GM18868 (cell line): ENCODE measurements around the gene PPP1R3E.
"Not testable (repeated sequence)": the region's sequence is repeated elsewhere in the genome, so short reads cannot be mapped to it uniquely, and the experiment has no call there.

Experiments
- ATAC-seq: cut with Tn5 transposase; IDR thresholded peaks from one replicate; pipeline ENCODE4 v1.9.1; 2021; ENCODE audit warnings: mild to moderate bottlenecking, moderate library complexity; ENCODE audit not compliant: unreplicated experiment

Gene PPP1R3E

GRCh38 chr14:23302290-23303225, at the start of gene PPP1R3E:
Gene PPP1R3E, minus strand, starts transcription at chr14:23302859. Its CDS starts 283 bp downstream, at chr14:23302576.
- ATAC-seq, result peak; percentile 38

DNA sequence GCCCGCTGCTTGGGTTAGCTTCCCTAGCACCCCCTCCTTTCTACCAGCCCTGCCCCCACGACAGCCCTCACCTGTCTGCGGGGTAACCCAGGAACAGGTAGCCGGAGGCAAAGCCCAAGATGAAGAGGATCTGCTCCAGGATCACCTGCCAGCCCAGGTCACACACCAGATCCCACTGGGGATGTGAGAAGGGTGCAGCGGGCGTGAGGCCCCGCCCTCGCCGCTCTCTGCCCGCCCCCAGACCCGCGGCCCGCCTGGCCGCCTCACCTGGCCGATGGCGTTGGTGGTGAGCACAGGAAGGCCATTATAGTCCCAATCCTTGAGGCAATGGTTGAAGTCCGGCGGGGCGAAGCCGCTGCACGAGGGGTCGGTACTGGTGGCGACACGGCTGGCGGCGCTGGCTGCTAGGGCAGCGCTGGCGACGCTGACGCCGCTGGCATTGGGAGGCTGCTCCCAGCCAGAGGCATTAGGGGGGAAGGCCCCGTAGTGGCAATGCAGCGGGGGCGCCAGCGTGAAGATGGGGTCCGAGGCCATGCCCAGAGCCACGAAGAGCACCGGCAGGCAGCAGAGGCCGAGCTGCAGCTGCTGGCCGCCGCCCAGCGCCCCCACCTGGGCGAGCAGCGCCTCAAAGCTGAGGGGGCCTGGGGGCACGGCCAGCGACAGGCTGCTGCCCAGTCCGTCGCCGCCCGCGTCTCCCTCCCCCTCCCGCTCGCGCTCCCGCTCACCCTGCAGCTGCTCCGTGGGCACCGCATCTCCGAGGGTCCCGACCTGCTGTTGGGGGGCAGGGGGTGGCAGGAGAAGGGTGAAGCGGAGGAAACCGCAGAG, 49.2 kb upstream of the PPP1R3E start:
- no peak for ATAC-seq

- ATAC-seq, result no peak
Measured at GRCh38 chr14:23349156-23349845, 46.6 kb upstream of the PPP1R3E start.

DNA sequence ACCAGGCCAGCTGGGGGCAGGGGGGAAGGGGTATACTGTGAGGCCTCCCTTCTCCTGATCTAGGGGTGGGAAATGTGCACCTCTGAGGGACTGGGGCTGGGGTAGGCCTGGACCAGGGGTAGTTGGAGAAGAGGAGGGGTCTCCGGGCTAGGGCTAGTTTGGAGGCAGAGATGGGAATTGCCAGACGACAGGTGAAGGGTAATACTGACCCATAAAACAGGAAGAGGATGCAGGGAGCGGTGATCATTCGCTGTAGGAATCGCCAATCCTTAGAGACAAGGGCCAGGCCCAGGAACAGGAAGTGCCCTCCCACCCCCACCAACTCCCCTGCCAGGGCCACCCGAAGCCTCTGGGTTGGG, 45.6 kb upstream of the PPP1R3E start:
- no peak for ATAC-seq

- no peak for ATAC-seq
Measured at GRCh38 chr14:23347406-23348296, 45.0 kb upstream of the PPP1R3E start.

GRCh38 chr14:23346693-23347405, 44.2 kb upstream of the PPP1R3E start:
- no peak for ATAC-seq

GRCh38 chr14:23345987-23346692, 43.5 kb upstream of the PPP1R3E start:
- ATAC-seq, result no peak

- no peak for ATAC-seq
Measured at GRCh38 chr14:23344481-23344880, 41.8 kb upstream of the PPP1R3E start.

DNA sequence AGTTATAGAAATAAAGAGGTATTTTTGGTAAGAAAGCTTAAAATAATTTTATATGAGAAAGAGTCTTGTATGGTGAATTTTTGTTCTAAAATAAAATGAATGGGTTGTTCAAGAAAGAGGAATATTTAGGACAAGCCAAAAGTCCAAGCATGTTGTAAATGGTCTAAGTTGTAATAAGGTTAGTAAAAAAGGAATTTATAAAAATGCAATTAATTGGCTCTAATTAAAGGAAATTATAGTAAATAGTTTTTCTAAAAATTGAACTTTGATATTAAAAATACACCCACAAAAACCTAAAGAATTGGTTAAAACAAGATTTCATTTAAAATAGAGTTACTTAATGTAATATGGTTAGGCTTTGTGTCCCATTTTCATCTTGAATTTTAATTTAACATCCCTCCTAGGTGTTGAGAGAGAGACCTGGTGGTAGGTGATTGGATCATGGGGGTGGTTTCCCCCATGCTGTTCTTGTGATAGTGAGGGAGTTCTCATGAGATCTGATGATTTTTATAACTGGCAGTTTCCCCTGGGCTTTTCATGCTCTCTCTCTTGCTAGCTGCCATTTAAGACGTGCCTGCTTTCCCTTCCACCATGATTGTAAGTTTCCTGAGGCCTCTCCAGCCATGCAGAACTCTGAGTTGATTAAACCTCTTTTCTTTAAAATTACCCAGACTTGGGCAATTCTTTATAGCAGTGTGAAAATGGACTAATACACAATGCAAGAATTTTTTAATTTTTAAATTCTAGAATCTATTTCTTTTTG, 37.0 kb upstream of the PPP1R3E start:
- ATAC-seq, result no peak

DNA sequence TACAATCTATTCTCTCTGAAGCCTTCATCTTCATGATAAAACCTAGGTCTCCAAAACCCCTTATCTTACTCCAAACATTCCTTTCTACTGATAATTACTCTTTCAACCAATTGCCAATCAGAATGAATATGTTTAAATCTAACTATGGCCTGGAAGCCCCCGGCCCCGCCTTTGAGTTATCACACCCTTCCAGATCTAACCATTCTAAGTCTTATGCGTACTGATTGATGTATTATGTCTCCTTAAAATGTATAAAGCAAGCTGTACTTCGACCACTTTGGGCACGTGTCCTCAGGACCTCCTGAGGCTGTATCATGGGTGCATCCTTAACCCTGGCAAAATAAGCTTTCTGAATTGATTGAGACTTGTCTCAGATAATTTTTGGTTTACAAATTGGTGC, 33.0 kb upstream of the PPP1R3E start:
- ATAC-seq, result no peak

DNA sequence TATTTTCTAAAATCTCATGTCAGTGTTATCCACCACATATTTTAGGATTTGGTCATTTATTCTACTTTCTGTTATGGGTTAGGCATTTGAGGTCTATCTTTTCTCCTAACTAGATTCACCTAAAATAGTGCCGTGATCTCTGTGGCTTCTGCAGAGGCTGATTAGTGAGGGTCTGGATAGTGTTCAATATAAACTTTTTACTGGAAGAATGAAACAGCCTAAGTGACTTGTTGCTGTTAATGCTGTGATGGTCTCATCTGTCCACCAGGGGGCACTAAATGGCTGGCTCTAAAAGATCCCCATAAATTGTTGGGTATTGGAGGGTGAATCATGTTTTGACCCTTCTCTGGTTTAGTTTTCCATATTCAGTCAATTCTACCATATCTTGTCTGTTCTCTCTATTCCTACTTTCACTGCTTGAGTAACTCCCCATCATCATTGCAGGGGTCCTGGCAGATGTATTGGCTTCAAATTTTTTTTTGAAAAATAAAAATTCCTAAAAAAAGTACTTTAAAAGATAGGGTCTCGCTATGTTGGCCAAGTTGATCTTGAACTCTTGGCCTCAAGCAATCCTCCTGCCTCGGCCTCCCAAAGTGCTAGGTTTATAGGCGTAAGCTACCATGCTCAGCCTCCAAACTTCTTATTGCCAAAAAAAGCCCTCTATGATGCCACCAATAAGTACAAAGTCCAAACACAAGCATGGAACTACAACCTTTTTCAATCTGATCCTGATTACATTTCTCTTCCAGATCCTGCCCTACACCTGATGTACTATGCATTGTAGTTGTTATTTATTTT, 25.5 kb upstream of the PPP1R3E start:
- no peak for ATAC-seq

- ATAC-seq, result no peak
Measured at GRCh38 chr14:23326491-23327332, 24.1 kb upstream of the PPP1R3E start.

- not testable (repeated sequence) for ATAC-seq
Measured at GRCh38 chr14:23325746-23326145, 23.1 kb upstream of the PPP1R3E start.

DNA sequence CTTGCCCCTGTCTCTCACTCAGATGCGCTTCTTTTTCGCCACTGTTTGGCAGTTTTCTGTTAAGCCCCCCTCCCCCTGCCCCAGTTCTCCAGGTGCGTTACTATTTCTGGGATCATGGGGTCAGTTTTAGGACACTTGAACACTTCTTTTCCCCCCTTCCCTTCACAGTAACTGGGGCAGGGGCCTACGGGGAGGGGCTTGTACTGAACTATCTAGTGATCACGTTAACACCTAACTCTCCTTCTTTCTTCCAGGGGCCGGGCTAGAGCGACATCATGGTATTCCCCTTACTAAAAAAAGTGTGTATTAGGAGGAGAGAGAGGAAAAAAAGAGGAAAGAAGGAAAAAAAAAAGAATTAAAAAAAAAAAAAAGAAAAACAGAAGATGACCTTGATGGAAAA, 22.3 kb upstream of the PPP1R3E start:
- ATAC-seq, result no peak

DNA sequence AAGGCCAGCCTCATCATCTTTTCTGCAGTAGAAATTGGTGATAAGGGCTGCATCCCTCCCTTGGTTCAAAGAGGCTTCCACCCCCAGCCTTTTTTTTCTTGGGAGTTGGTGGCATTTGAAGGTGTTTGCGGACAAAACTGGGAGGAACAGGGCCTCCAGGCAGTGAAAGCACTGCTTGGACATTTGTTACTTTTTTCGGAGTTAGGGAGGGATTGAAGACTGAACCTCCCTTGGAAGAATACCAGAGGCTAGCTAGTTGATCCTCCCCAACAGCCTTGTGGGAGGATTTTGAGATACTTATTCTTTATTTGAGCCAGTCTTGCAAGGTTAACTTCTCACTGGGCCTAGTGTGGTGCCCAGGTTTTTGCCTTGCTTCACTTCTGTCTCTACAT, 21.8 kb upstream of the PPP1R3E start:
- no peak for ATAC-seq

DNA sequence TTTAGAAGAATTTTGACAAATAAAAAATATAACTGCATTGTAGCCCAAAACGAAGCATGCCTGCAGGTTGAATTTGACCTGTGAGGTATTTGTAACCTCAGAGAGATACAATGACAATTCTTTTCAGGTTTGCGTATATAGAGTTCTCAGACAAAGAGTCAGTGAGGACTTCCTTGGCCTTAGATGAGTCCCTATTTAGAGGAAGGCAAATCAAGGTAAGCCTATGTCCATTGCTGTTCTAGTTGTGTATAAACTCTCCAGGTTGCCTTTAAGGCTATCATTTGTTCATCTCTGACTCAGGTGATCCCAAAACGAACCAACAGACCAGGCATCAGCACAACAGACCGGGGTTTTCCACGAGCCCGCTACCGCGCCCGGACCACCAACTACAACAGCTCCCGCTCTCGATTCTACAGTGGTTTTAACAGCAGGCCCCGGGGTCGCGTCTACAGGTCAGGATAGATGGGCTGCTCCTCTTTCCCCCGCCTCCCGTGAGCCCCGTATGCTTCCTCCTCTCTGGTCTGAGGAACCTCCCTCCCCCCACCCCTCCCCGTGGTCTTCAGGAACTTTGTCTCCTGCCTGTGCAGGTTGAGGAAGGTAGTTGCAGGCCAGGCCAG, 21.3 kb upstream of the PPP1R3E start:
- ATAC-seq, result no peak
